Measurements from ENCODE around the gene FTSJ1. TPM values are rescaled to one million over a fixed set of nuclear protein-coding genes. Genes with fewer than 3 reads are reported as not detected.
A peak's percentile ranks its signal among the peaks of the same experiment; 100 is the strongest.

Gene FTSJ1
- total and polyA plus RNA-seq, 2 donors from 2014 or later, result 30.6 to 33.9 TPM

DNA sequence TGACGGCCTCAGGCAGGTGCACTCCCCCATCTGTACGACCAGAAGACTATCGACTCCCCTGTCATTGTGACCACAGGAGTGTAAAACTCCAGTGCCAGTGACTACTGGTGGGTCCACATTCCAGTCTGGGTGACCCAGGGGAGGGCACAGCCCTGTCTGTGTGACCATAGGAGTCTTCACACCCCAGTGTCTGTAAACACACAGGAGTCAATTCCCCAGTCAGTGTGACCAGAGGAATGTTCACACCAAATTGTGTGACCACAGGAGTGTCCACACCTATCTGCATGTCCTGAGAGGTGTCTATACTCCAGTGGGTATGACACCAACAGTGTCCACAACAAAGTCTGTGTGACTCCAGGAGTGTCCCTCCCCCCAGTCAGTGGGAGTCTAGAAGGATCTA is 12.0 kb downstream of the FTSJ1 start:
- H3K9ac ChIP-seq (ENCODE audit: low read length in 3 of 3), result no peak overlapping the region
- H3K36me3 ChIP-seq (ENCODE audit: control insufficient read depth in 2 of 3, insufficient read depth in 3 of 3, low read length in 3 of 3), result no peaks in the 10 kb centered on the region
- H3K4me1 ChIP-seq (ENCODE audit: control insufficient read depth in 2 of 3, insufficient read depth in 2 of 3, low read depth in 1 of 3, low read length in 3 of 3), result no peaks in the 10 kb centered on the region
- no peaks in the 10 kb centered on the region for H3K27me3 ChIP-seq (ENCODE audit: control insufficient read depth, insufficient read depth, low read length)
- H3K27ac ChIP-seq (ENCODE audit: low read depth in 2 of 2, low read length in 2 of 2), result no peak overlapping the region
- TF ChIP-seq, protein P1, sequence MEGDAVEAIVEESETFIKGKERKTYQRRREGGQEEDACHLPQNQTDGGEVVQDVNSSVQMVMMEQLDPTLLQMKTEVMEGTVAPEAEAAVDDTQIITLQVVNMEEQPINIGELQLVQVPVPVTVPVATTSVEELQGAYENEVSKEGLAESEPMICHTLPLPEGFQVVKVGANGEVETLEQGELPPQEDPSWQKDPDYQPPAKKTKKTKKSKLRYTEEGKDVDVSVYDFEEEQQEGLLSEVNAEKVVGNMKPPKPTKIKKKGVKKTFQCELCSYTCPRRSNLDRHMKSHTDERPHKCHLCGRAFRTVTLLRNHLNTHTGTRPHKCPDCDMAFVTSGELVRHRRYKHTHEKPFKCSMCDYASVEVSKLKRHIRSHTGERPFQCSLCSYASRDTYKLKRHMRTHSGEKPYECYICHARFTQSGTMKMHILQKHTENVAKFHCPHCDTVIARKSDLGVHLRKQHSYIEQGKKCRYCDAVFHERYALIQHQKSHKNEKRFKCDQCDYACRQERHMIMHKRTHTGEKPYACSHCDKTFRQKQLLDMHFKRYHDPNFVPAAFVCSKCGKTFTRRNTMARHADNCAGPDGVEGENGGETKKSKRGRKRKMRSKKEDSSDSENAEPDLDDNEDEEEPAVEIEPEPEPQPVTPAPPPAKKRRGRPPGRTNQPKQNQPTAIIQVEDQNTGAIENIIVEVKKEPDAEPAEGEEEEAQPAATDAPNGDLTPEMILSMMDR (IDR thresholded peaks at IDR 0.05; ENCODE audit: borderline replicate concordance, extremely low read depth, insufficient read depth), result no peak
- H3K4me3 ChIP-seq (ENCODE audit: low read length in 3 of 3), result no peak overlapping the region
- FAIRE-seq, result no peak
- intact Hi-C loops (cut with DNase I), result no loop called here
- no peak for DNase-seq
- H3K9me3 ChIP-seq (ENCODE audit: control insufficient read depth in 2 of 3, insufficient read depth in 1 of 3, low read length in 3 of 3), result no peaks in the 10 kb centered on the region

DNA sequence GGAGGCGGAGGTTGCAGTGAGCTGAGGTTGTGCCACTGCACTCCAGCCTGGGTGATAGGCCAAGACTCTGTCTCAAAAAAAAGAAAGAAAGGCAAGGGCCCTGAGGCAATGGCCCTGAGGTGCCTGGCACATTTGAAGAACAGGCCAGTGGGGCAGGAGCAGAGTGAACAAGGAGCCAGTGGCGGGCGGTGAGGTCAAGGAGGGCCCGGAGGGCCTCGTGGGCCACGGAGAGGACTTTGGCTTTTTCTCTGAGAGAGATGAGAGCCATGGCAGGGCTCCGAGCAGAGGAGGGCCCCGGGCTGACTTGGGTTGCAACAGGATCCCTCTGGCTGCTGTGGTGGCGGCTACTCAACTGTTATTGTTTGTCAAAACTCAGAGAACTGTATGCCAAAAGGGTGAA is 13.3 kb downstream of the FTSJ1 start:
- no peak for FAIRE-seq
- TF ChIP-seq, protein P1 (IDR thresholded peaks at IDR 0.05; ENCODE audit: borderline replicate concordance, extremely low read depth, insufficient read depth), result no peak
- Histone ChIP-seq H3K27me3 (ENCODE audit: control insufficient read depth, insufficient read depth, low read length) (no peaks in the 10 kb centered on the region), H3K4me3 (ENCODE audit: low read length in 3 of 3) (no peak overlapping the region), H3K27ac (ENCODE audit: low read depth in 2 of 2, low read length in 2 of 2) (no peak overlapping the region), H3K4me1 (ENCODE audit: control insufficient read depth in 2 of 3, insufficient read depth in 2 of 3, low read depth in 1 of 3, low read length in 3 of 3) (no peaks in the 10 kb centered on the region), H3K9ac (ENCODE audit: low read length in 3 of 3) (no peak overlapping the region), H3K36me3 (ENCODE audit: control insufficient read depth in 2 of 3, insufficient read depth in 3 of 3, low read length in 3 of 3) (no peaks in the 10 kb centered on the region), H3K9me3 (ENCODE audit: control insufficient read depth in 2 of 3, insufficient read depth in 1 of 3, low read length in 3 of 3) (no peaks in the 10 kb centered on the region)
- intact Hi-C loops (cut with DNase I), result no loop called here
- peak in 1 of 5 donors; percentile 38 for DNase-seq

DNA sequence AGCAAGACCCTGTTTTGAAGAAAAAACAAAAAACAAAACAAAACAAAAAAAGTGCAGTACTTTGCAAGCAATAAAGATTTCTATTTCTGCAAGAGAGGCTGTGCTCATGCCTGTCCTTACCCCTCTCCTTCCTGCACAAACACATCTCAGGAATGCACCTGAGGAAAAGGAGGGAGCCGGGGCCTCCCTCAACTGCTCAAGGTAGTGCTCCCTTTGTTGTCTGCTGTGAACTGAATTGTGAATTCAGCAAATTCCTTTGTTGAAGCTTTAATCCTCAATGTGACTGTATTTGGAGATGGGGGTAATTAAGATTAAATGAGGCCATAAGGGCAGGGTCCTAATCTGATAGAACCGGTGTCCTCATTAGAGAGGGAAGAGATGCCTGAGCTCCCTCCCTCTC is 13.9 kb downstream of the FTSJ1 start:
- no peak for DNase-seq
- Histone ChIP-seq H3K36me3 (ENCODE audit: control insufficient read depth in 2 of 3, insufficient read depth in 3 of 3, low read length in 3 of 3) (no peaks in the 10 kb centered on the region), H3K4me3 (ENCODE audit: low read length in 3 of 3) (no peak overlapping the region), H3K9me3 (ENCODE audit: control insufficient read depth in 2 of 3, insufficient read depth in 1 of 3, low read length in 3 of 3) (no peaks in the 10 kb centered on the region), H3K4me1 (ENCODE audit: control insufficient read depth in 2 of 3, insufficient read depth in 2 of 3, low read depth in 1 of 3, low read length in 3 of 3) (no peaks in the 10 kb centered on the region), H3K27me3 (ENCODE audit: control insufficient read depth, insufficient read depth, low read length) (no peaks in the 10 kb centered on the region), H3K27ac (ENCODE audit: low read depth in 2 of 2, low read length in 2 of 2) (no peak overlapping the region), H3K9ac (ENCODE audit: low read length in 3 of 3) (no peak overlapping the region)
- TF ChIP-seq, protein P1 (IDR thresholded peaks at IDR 0.05; ENCODE audit: borderline replicate concordance, extremely low read depth, insufficient read depth), result no peak
- intact Hi-C loops (cut with DNase I), result no loop called here
- no peak for FAIRE-seq

DNA sequence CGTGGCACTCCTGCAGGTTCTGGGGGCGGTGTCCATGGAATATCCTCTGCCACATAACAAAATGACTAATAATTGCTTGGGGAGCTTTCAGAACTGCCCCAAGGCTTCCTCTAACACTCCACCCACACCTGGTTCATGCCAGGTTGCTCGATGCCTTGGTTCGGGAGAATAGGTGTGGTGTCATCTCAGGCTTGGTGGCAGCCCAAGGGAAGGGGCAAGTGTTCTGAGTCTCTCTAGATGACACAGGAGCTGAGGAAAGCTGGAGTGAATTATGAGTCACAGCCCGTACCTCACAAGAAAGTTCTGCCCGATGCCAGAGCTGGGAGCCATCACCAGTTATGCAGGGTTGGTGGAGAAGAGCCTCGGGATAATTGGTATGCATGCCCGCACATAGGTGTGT is 14.7 kb downstream of the FTSJ1 start:
- H3K27ac ChIP-seq (ENCODE audit: low read depth in 2 of 2, low read length in 2 of 2), result no peak overlapping the region

More for the DNA sequence above, 14.7 kb downstream of the FTSJ1 start:
- H3K4me1 ChIP-seq (ENCODE audit: control insufficient read depth in 2 of 3, insufficient read depth in 2 of 3, low read depth in 1 of 3, low read length in 3 of 3), result no peaks in the 10 kb centered on the region
- FAIRE-seq, result no peak
- DNase-seq, result peak in 1 of 5 donors; percentile 9
- no peak overlapping the region for H3K9ac ChIP-seq (ENCODE audit: low read length in 3 of 3)
- H3K27me3 ChIP-seq (ENCODE audit: control insufficient read depth, insufficient read depth, low read length), result no peaks in the 10 kb centered on the region
- H3K9me3 ChIP-seq (ENCODE audit: control insufficient read depth in 2 of 3, insufficient read depth in 1 of 3, low read length in 3 of 3), result no peaks in the 10 kb centered on the region
- TF ChIP-seq, protein P1 (IDR thresholded peaks at IDR 0.05; ENCODE audit: borderline replicate concordance, extremely low read depth, insufficient read depth), result no peak
- H3K36me3 ChIP-seq (ENCODE audit: control insufficient read depth in 2 of 3, insufficient read depth in 3 of 3, low read length in 3 of 3), result no peaks in the 10 kb centered on the region
- no peak overlapping the region for H3K4me3 ChIP-seq (ENCODE audit: low read length in 3 of 3)
- intact Hi-C loops (cut with DNase I), result no loop called here
